HEK293T (cell line): ENCODE data around the gene STK16.

Source experiments
- BHLHE40 ChIP-seq: fragments of 450-650 bp; IDR thresholded peaks from 2 replicates; pipeline ENCODE4 v1.6.1; 2016; ENCODE audit warnings: mild to moderate bottlenecking, moderate library complexity, borderline replicate concordance
- ELF4 ChIP-seq: fragments of 450-650 bp; IDR thresholded peaks from 2 replicates; pipeline ENCODE4 v1.6.1; 2017; ENCODE audit warnings: antibody characterized with exemption
- FOXA1 ChIP-seq: fragments of 450-650 bp; IDR thresholded peaks from 2 replicates; pipeline ENCODE4 v1.6.1; 2016; ENCODE audit warnings: mild to moderate bottlenecking
- FOXK2 ChIP-seq: fragments of 450-650 bp; IDR thresholded peaks from 2 replicates; pipeline ENCODE4 v1.6.1; 2016; ENCODE audit warnings: mild to moderate bottlenecking
- FOXM1 ChIP-seq: fragments of 450-650 bp; IDR thresholded peaks from 2 replicates; pipeline ENCODE4 v1.6.1; 2017; ENCODE audit warnings: mild to moderate bottlenecking, borderline replicate concordance
- HDGF ChIP-seq: fragments of 450-650 bp; IDR thresholded peaks from 2 replicates; pipeline ENCODE4 v1.6.1; 2017; ENCODE audit warnings: antibody characterized with exemption, borderline replicate concordance
- SP1 ChIP-seq: fragments of 450-650 bp; IDR thresholded peaks from 2 replicates; pipeline ENCODE4 v1.6.1; 2017

DNA sequence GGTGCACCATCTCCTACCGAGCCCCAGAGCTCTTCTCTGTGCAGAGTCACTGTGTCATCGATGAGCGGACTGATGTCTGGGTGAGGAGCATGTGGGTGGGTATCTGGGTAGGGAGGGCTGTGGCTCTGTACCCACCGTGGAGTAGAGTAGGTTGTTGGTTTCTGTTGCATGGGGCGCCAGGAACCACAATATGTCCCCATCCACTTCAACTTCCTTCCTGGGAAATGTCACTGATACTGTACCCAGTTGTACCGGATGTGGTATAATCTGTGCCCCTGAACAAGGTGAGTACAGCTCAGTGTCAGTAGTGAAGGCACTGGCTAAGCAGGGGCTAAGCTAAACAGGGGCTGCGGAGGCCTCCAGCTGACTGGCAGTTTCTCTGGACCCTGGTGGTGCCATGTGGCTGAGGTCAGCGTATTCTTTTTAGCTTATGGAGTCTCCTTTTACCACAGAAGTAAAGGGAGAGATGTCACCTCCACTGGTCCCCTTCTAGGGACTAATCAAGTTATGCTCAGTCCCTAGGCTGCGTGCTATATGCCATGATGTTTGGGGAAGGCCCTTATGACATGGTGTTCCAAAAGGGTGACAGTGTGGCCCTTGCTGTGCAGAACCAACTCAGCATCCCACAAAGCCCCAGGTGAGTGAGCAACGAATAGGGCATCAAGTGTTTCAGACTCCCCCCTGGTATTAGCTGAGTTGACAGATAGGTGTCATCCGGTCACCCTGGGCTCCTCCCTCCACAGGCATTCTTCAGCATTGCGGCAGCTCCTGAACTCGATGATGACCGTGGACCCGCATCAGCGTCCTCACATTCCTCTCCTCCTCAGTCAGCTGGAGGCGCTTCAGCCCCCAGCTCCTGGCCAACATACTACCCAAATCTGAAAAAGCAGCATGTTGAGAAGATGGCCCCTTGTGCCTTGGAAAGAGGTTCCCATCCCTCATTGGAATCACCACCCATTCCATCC is 2.7 kb downstream of the STK16 start:
- TF ChIP-seq BHLHE40 (no peak), FOXK2 (no peak), HDGF (no peak), ELF4 (no peak), SP1 (no peak), FOXM1 (no peak), FOXA1 (no peak)
